ENCODE results near the gene CLASP1. TPM values are rescaled to one million over a fixed set of nuclear protein-coding genes. Genes with fewer than 3 reads are reported as not detected.

Gene CLASP1
- total RNA-seq, 2 experiments from 2014 or later: 58.0 to 58.5 TPM

DNA sequence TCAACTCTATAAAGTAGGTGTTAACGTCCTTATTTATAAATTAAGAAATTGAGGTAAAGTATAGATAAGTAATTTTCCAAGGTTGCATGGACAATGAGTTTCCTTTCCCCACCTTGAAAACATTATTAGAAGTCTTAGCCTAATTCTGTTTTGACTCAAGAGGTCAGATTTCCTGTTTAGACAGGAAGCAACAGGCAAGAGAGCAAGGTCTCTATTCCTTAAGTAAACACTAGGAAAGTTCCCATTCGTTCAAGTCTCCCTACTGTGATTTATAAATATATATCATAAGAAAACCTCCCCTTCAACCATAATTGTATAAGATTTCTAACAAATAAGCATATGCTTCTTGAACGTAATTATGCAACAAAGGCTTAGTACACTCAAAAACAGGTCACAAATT is 40.3 kb downstream of the CLASP1 start:
- H3K9me3 ChIP-seq (ENCODE audit: control insufficient read depth in 1 of 2, insufficient read depth in 1 of 2, low read length in 2 of 2): peaks cover 0 to 4% of the 10 kb centered on the region in 2 experiments
- no peaks in the 10 kb centered on the region for H3K27me3 Mint-ChIP-seq
- peaks cover 59% of the 10 kb centered on the region for H3K4me1 Mint-ChIP-seq (ENCODE audit: low read depth)
- ATAC-seq (ENCODE audit: poor library complexity) (no peak), DNase-seq (no peak)
- H3K4me1 ChIP-seq (ENCODE audit: insufficient read depth, low read length): peaks cover 7% of the 10 kb centered on the region
- peaks cover 12% of the 10 kb centered on the region for H3K36me3 ChIP-seq (ENCODE audit: insufficient read depth, low read length)
- H3K27ac ChIP-seq (ENCODE audit: low read depth in 1 of 2, low read length in 2 of 2): no peak overlapping the region
- ChIA-PET CTCF (no interaction called here), POLR2A (no interaction called here)
- H3K4me3 ChIP-seq (ENCODE audit: low read length): no peak overlapping the region
- peak overlapping the region; percentile 8 for H3K27ac Mint-ChIP-seq
- TF ChIP-seq, protein P1, sequence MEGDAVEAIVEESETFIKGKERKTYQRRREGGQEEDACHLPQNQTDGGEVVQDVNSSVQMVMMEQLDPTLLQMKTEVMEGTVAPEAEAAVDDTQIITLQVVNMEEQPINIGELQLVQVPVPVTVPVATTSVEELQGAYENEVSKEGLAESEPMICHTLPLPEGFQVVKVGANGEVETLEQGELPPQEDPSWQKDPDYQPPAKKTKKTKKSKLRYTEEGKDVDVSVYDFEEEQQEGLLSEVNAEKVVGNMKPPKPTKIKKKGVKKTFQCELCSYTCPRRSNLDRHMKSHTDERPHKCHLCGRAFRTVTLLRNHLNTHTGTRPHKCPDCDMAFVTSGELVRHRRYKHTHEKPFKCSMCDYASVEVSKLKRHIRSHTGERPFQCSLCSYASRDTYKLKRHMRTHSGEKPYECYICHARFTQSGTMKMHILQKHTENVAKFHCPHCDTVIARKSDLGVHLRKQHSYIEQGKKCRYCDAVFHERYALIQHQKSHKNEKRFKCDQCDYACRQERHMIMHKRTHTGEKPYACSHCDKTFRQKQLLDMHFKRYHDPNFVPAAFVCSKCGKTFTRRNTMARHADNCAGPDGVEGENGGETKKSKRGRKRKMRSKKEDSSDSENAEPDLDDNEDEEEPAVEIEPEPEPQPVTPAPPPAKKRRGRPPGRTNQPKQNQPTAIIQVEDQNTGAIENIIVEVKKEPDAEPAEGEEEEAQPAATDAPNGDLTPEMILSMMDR (IDR thresholded peaks at IDR 0.05): no peak
- H3K36me3 Mint-ChIP-seq (ENCODE audit: low read depth): peaks cover 53% of the 10 kb centered on the region
- H3K4me3 Mint-ChIP-seq: no peak overlapping the region
- intact Hi-C loops (cut with DNase I, micrococcal nuclease): no loop called here
- H3K9me3 Mint-ChIP-seq: no peaks in the 10 kb centered on the region
- H3K27me3 ChIP-seq (ENCODE audit: control insufficient read depth in 1 of 2, insufficient read depth in 2 of 2, low read length in 2 of 2): no peaks in the 10 kb centered on the region

DNA sequence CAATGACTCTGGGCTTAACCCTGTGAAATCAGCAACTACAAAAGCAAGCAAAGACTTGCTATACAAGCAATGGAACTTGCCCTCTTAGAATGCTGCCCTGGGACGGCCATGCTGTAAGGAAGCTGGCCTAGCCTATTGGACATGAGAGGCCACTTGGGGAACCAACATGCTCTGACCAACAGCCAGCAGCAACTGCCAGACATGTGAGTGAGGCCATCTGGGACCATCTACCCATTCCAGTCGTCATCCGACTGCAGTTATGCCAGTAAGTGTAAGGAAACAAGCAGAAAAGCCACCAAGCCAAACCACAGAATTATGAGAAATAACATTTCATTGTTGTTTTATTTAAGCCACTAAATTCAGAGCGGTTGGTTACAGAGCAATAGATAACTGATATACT is 40.9 kb downstream of the CLASP1 start:
- H3K4me1 ChIP-seq (ENCODE audit: insufficient read depth, low read length): peaks cover 4% of the 10 kb centered on the region
- Mint-ChIP-seq H3K36me3 (ENCODE audit: low read depth) (peaks cover 54% of the 10 kb centered on the region), H3K4me3 (no peak overlapping the region), H3K27me3 (no peaks in the 10 kb centered on the region), H3K4me1 (ENCODE audit: low read depth) (peaks cover 59% of the 10 kb centered on the region), H3K9me3 (no peaks in the 10 kb centered on the region), H3K27ac (no peak overlapping the region)
- no peaks in the 10 kb centered on the region for H3K27me3 ChIP-seq (ENCODE audit: control insufficient read depth in 1 of 2, insufficient read depth in 2 of 2, low read length in 2 of 2)
- DNase-seq: no peak
- peaks cover 12% of the 10 kb centered on the region for H3K36me3 ChIP-seq (ENCODE audit: insufficient read depth, low read length)
- no peak for ATAC-seq (ENCODE audit: poor library complexity)
- H3K4me3 ChIP-seq (ENCODE audit: low read length): no peak overlapping the region
- TF ChIP-seq, protein P1 (IDR thresholded peaks at IDR 0.05): no peak
- ChIA-PET POLR2A (no interaction called here), CTCF (no interaction called here)
- intact Hi-C loops (cut with DNase I, micrococcal nuclease): no loop called here
- H3K9me3 ChIP-seq (ENCODE audit: control insufficient read depth in 1 of 2, insufficient read depth in 1 of 2, low read length in 2 of 2): peaks cover 0 to 4% of the 10 kb centered on the region in 2 experiments
- H3K27ac ChIP-seq (ENCODE audit: low read depth in 1 of 2, low read length in 2 of 2): no peak overlapping the region

DNA sequence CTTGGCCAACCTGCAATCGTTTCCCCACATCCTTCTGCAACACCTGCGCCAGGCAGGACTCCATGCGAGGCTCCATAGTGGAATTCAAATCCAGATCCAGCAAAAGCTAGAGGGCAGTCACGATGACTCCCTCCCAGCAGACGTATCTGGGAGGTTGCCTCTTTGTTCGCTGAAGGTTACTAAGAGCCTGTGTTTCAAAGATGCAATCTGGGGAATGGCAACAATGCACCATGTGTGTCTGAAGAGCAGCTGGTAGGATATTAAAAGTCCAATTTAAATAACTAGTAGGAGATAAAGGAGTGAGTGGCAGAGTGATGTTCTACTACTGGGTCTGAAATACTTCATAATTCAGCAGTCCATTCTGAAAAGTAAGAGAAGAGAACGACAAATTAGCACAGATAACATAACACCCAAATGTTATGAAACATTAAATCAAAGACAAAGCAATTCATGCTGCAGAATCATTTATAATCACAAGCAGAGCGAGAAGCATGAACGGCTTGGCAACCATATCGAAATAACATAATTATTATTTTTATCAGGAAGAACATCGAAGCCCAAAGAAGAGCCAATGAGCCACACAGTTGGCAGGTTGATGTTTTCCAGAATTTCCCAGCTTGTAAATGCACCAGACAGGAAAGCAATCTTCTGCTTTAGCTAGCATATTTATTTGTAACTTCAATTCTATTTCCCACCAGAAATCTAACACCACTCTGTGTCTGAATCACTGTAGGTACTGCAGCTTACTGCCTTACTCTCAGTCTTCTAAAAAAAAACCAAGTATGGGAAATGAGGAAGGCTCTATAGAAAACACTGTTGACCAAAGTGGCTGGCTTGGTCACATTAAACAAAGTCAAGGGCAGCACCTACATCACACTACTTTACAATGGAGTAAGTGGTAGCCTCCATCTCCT is 43.2 kb downstream of the CLASP1 start:
- Mint-ChIP-seq H3K27me3 (no peaks in the 10 kb centered on the region), H3K4me3 (no peak overlapping the region), H3K9me3 (no peaks in the 10 kb centered on the region), H3K36me3 (ENCODE audit: low read depth) (peaks cover 68% of the 10 kb centered on the region), H3K27ac (no peak overlapping the region), H3K4me1 (ENCODE audit: low read depth) (peaks cover 74% of the 10 kb centered on the region)
- Histone ChIP-seq H3K4me1 (ENCODE audit: insufficient read depth, low read length) (peaks cover 4% of the 10 kb centered on the region), H3K4me3 (ENCODE audit: low read length) (no peak overlapping the region), H3K27me3 (ENCODE audit: control insufficient read depth in 1 of 2, insufficient read depth in 2 of 2, low read length in 2 of 2) (no peaks in the 10 kb centered on the region), H3K36me3 (ENCODE audit: insufficient read depth, low read length) (peaks cover 12% of the 10 kb centered on the region), H3K27ac (ENCODE audit: low read depth in 1 of 2, low read length in 2 of 2) (no peak overlapping the region), H3K9me3 (ENCODE audit: control insufficient read depth in 1 of 2, insufficient read depth in 1 of 2, low read length in 2 of 2) (no peaks in the 10 kb centered on the region)
- intact Hi-C loops (cut with DNase I, micrococcal nuclease): no loop called here
- POLR2A ChIA-PET: interaction anchor here (0.7 kb wide), 1 partner anchor 67 kb away, joined by 3 read pairs; no protein-coding TSS in a partner anchor
- CTCF ChIA-PET: no interaction called here
- ATAC-seq (ENCODE audit: poor library complexity): no peak
- no peak for DNase-seq
- TF ChIP-seq, protein P1 (IDR thresholded peaks at IDR 0.05): no peak

Measured in CD4-positive, alpha-beta T cell (primary cell).